ENCODE data around the gene CREB5.

DNA sequence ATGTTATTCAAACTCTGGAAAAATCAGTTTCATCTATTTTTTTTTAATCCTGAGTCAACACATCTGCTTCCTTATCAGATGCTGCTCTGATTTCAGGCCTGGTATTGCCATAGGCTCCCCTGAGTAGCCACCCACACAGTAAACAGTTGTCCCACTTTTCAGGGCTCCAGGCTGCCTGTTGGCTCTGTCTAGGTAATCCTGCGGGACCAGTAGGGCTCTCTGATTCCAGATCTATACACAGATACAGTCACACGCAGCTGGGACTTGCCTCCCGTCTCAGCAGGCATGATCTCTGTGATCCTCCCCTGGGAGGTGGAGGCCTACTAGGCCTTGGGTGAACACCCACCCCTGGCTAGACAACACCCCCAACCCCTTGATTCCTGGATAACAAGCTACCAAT lies 206.1 kb downstream of the CREB5 start:
- TF ChIP-seq, protein P1, sequence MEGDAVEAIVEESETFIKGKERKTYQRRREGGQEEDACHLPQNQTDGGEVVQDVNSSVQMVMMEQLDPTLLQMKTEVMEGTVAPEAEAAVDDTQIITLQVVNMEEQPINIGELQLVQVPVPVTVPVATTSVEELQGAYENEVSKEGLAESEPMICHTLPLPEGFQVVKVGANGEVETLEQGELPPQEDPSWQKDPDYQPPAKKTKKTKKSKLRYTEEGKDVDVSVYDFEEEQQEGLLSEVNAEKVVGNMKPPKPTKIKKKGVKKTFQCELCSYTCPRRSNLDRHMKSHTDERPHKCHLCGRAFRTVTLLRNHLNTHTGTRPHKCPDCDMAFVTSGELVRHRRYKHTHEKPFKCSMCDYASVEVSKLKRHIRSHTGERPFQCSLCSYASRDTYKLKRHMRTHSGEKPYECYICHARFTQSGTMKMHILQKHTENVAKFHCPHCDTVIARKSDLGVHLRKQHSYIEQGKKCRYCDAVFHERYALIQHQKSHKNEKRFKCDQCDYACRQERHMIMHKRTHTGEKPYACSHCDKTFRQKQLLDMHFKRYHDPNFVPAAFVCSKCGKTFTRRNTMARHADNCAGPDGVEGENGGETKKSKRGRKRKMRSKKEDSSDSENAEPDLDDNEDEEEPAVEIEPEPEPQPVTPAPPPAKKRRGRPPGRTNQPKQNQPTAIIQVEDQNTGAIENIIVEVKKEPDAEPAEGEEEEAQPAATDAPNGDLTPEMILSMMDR (IDR thresholded peaks at IDR 0.05; ENCODE audit: borderline replicate concordance, extremely low read depth, low read length, poor library complexity, severe bottlenecking) = no peak
- TF ChIP-seq EZH2 (IDR thresholded peaks at IDR 0.05; ENCODE audit: borderline replicate concordance, low read depth, low read length, severe bottlenecking) = no peak

All from DND-41 (cell line).